ENCODE results near the gene PPP3R2. TPM values are rescaled to one million over a fixed set of nuclear protein-coding genes. Genes with fewer than 3 reads are reported as not detected.
"Not testable (repeated sequence)": the region's sequence is repeated elsewhere in the genome, so short reads cannot be mapped to it uniquely, and the experiment has no call there.

PPP3R2 gene
- total RNA-seq, 1 experiment from 2014 or later, result not detected

DNA sequence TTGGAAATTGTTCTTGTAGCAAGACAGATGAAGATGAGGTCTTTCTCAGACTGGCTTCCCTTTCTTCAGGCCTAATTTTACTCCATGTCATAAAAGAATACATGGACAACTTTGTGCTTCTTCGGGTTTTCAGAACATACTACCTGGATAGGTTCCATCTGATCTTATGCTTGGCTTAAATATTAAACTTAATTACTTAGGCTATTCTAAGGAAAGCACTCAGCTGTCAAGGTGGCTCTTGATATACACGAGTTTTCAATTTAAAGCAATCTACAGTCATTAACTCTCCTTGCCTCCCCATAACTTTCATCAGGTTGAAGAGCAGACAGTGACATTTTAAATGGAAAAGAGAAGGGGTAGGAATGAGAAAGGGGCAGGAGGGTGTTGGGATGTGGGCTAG, 9.5 kb upstream of the PPP3R2 start:
- Histone ChIP-seq H3K27me3 (ENCODE audit: control insufficient read depth, insufficient read depth, low read length) (no peaks in the 10 kb centered on the region), H3K4me3 (ENCODE audit: insufficient read depth, low read depth, low read length) (no peak overlapping the region), H3K36me3 (replicated peaks; ENCODE audit: control insufficient read depth, insufficient read depth, low read length) (no peaks in the 10 kb centered on the region)
- no peak for DNase-seq

DNA sequence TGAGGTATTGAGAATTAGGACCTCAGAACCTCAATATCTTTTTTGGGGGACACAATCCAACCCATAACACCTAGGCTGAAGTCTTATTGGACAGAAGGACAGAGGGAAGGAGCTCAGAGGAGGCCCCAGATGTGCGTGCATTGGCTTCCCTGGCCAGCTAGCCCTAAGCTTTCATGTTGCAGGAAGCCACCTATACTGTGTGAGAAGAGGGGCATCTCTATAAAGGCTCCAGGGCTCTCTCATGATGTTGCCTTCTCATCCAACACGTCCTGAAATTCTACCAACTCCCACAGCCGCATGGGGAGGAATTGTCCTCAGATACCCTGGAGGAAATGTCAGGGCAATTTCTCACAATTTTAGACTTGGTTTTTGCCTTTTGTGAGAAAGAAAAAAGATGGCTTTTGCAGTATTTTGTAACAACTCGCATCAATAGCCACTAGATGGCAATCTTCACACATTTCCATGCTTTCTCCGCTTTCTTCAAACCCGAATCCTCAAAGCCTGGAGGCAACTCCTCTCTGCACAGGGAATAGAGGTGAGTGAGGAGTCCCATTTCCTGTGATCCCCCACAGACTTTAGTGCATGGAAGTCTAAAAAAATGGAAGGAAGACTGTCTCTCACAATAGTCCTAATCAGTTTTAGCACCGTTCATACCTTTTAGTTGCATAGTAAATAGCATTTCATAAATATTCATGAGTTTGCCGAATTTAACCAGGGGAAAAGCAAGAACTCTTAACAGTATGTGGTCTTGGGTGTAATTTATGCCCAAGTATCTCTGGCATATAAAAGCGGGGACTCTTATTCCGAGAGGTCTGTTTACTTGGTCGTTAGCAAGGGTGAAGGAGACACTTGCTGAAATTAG, 7.4 kb upstream of the PPP3R2 start:
- DNase-seq, result peak; percentile 73
- Histone ChIP-seq H3K27me3 (ENCODE audit: control insufficient read depth, insufficient read depth, low read length) (no peaks in the 10 kb centered on the region), H3K4me3 (ENCODE audit: insufficient read depth, low read depth, low read length) (no peak overlapping the region), H3K36me3 (replicated peaks; ENCODE audit: control insufficient read depth, insufficient read depth, low read length) (no peaks in the 10 kb centered on the region)

DNA sequence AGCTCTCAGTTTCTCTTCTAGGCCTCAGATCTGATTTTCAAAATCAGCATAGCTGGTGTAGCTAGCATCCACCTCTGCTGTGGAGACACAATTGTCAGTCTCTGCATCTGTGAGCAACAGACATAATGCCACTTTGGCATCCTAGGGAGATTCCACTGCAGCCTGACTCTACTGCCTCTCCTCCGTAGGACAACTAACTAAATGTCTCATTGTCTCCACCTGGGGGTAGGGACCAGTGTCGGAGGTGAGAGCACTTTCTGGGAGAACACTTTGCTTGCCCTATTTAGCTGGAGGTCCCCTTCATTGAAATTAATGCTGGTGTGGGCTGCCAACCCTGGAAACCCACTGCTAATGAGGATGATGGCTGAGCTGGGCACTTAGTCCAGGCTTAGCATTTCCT, 1.4 kb downstream of the PPP3R2 start:
- Histone ChIP-seq H3K4me3 (ENCODE audit: insufficient read depth, low read depth, low read length) (no peak overlapping the region), H3K36me3 (replicated peaks; ENCODE audit: control insufficient read depth, insufficient read depth, low read length) (no peaks in the 10 kb centered on the region), H3K27me3 (ENCODE audit: control insufficient read depth, insufficient read depth, low read length) (no peaks in the 10 kb centered on the region)
- peak; percentile 41 for DNase-seq

DNA sequence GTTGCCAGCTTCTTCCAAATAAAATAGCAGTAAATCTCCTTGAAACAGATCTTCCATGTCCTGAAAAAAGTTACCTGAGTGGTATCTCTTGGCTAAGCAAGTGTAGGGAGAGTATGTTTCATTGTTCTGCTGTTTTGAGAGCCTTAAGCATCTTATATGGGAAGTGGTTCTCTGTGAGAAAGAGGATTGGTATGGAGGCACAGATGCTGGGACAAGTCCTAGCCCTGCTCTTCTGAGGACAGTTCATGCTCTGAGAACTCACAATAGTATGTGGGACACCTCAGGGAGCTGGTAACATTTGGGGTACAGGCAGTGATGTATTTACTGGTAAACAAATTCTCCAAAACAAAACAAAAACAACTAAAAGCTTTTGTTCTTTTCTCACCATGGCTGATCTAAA, 2.0 kb downstream of the PPP3R2 start:
- Histone ChIP-seq H3K4me3 (ENCODE audit: insufficient read depth, low read depth, low read length) (no peak overlapping the region), H3K27me3 (ENCODE audit: control insufficient read depth, insufficient read depth, low read length) (no peaks in the 10 kb centered on the region), H3K36me3 (replicated peaks; ENCODE audit: control insufficient read depth, insufficient read depth, low read length) (no peaks in the 10 kb centered on the region)
- DNase-seq, result no peak

DNA sequence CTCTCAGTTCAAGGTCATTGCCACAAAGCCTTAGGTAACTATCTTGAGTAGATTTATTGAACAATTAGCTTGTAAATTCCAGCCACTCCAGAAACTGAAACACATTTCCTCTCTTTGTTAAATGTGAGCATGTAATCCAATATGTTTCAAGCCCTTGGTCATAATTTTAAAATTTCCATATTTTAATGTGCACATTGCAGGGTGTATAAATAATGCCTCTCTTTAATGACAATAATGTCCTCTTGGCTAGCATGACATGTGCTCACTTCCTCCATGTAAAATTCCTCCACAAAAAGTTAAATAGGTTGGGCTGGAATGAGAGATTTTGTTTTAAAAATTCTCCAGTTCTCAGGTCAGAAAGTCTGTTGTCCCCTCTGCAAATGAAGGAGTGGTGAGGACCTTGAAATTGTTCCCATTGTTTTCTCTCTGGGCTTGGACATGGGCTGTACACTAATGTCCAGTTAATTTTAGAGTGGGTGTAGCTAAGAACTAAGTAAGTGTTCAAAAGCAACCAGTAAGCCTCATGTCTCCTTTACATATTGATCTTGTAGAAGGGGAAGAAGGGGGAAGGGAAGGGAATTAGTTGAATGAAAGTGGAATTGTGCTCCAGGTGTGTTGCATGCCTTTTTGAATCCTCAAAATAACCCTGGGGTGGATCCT, 2.9 kb downstream of the PPP3R2 start:
- Histone ChIP-seq H3K27me3 (ENCODE audit: control insufficient read depth, insufficient read depth, low read length) (no peaks in the 10 kb centered on the region), H3K36me3 (replicated peaks; ENCODE audit: control insufficient read depth, insufficient read depth, low read length) (no peaks in the 10 kb centered on the region), H3K4me3 (ENCODE audit: insufficient read depth, low read depth, low read length) (no peak overlapping the region)
- no peak for DNase-seq

DNA sequence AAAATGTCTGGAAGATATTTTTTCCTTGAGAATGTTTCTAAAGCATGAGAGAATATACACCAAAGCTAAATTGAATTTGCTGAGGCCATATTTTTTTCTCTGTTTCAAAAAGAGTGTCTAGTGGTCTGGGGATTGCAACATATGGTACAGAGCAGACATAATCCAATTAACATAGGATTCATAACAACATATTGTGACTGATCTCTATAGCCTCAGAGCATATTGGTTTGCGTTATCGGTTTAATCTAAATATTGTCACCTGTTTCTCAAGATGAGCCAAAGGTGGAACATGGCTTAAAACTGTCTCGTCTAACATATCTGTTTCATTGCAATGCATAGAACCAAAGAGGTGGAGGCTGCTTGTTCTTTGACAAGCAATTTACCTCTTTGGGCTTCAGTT, 3.9 kb downstream of the PPP3R2 start:
- Histone ChIP-seq H3K4me3 (ENCODE audit: insufficient read depth, low read depth, low read length) (no peak overlapping the region), H3K36me3 (replicated peaks; ENCODE audit: control insufficient read depth, insufficient read depth, low read length) (no peaks in the 10 kb centered on the region), H3K27me3 (ENCODE audit: control insufficient read depth, insufficient read depth, low read length) (no peaks in the 10 kb centered on the region)
- no peak for DNase-seq

DNA sequence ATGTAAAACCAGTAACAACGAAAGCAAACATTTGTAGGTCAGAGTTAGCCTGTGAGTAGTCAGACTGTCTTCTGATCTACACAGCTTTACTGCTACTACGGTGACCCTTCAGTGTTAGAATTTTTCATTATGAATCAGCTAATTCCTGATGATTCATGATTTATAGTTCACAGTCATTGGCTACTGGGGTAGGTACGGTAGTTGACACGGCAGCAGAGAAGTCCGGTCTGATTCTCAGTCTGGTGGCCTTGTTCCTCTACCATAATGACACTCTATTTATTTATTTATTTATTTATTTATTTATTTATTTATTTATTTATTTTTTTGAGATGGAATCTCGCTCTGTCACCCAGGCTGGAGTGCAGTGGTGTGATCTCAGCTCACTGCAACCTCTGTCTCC, 4.7 kb downstream of the PPP3R2 start:
- not testable (repeated sequence) for H3K27me3 ChIP-seq (ENCODE audit: control insufficient read depth, insufficient read depth, low read length); H3K36me3 ChIP-seq (replicated peaks; ENCODE audit: control insufficient read depth, insufficient read depth, low read length); DNase-seq; H3K4me3 ChIP-seq (ENCODE audit: insufficient read depth, low read depth, low read length)

DNA sequence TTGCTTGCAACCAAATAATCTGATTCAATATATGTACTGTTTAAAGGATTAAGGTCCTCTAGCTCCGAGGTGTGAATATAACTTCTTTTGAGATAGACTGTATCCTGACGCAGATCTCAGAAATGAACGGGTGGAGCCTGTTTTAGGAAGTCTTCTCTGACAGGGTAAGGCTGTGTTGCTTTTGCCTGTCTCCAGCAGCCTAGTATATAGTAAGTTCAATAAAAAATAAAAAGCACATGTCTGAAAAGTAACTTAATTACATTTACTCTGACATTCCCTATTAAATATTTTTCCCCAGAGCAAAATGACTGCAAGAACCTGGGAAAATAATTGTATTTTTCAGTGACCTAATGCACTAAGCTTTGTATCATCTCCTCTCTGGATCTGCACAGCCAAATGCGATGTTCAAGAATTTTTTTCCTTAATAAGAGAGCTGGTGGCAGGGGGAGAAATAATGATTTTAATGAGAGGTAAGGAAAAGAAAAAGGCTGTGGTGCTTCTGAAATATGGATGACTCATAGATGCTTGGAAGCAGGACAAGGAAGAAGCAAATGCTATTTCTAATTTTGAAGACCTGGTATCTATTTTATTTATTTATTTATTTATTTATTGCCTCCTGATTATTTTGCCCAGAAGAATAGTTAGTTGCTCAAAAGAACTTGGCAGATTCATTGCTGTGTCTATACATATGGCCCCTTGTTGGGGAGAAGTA, 7.3 kb downstream of the PPP3R2 start:
- no peaks in the 10 kb centered on the region for H3K27me3 ChIP-seq (ENCODE audit: control insufficient read depth, insufficient read depth, low read length)
- no peaks in the 10 kb centered on the region for H3K36me3 ChIP-seq (replicated peaks; ENCODE audit: control insufficient read depth, insufficient read depth, low read length)
- no peak for DNase-seq
- H3K4me3 ChIP-seq (ENCODE audit: insufficient read depth, low read depth, low read length), result no peak overlapping the region

DNA sequence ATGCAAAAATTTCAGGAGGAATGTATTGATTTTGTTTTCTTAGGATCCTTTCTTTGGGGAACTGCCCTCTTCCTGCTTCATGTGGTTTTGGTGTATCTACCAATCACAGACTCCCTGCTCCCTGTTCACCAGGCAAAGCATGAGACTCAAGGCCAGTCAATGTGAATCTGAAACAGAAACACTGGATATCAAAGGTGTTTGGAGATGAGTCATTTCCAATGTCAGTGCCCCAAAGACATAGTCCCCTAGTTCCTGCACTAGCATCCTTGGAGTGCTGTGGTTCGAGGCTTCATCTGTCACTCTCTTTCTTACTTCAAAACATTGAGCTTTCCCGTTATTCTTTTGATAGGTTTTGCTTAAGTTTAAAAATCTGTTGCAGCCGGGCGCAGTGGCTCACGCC, 8.1 kb downstream of the PPP3R2 start:
- no peak overlapping the region for H3K4me3 ChIP-seq (ENCODE audit: insufficient read depth, low read depth, low read length)

DNA sequence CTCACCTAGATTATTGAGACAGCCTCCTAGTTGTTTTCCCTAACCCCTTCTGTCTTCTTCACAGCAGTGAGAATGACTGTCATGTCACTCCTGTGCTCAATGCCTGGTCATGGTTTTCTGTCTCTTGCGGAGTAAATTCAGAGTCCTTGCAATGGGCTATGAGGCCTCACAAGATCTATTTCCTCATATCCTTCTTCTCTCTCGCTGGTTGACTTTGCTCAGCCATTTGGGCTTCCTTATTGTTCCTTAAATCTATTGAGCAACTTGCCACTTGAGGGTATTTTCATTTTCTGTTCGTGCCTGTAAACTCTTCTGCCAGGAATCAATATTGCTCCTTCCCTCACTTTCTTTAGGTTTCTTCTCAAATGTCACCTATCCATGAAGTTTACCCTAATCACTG, 9.0 kb downstream of the PPP3R2 start:
- DNase-seq, result no peak
- Histone ChIP-seq H3K27me3 (ENCODE audit: control insufficient read depth, insufficient read depth, low read length) (no peaks in the 10 kb centered on the region), H3K36me3 (replicated peaks; ENCODE audit: control insufficient read depth, insufficient read depth, low read length) (no peaks in the 10 kb centered on the region), H3K4me3 (ENCODE audit: insufficient read depth, low read depth, low read length) (no peak overlapping the region)

More for the DNA sequence above, 8.1 kb downstream of the PPP3R2 start:
- DNase-seq, result no peak
- Histone ChIP-seq H3K27me3 (ENCODE audit: control insufficient read depth, insufficient read depth, low read length) (no peaks in the 10 kb centered on the region), H3K36me3 (replicated peaks; ENCODE audit: control insufficient read depth, insufficient read depth, low read length) (no peaks in the 10 kb centered on the region)

DNA sequence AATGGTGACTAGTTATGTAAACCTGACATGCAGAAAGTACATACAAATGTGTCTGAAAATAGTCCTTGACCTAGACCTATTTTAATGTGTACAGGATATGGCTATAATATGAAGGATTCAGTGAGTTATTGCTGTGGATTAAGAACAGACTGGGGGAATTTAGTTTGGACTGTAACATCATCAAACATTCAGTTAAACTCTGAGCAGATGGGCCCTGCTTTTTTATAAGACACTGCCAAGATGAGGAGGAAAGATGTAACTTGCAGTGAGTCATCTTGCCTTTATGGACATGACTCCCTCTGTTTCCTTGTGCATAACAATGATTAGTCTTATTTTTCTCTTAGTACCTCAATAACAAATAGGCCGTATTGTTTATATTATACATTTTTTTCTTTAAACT, 12.2 kb downstream of the PPP3R2 start:
- Histone ChIP-seq H3K27me3 (ENCODE audit: control insufficient read depth, insufficient read depth, low read length) (no peaks in the 10 kb centered on the region), H3K4me3 (ENCODE audit: insufficient read depth, low read depth, low read length) (no peak overlapping the region), H3K36me3 (replicated peaks; ENCODE audit: control insufficient read depth, insufficient read depth, low read length) (no peaks in the 10 kb centered on the region)
- DNase-seq, result no peak

DNA sequence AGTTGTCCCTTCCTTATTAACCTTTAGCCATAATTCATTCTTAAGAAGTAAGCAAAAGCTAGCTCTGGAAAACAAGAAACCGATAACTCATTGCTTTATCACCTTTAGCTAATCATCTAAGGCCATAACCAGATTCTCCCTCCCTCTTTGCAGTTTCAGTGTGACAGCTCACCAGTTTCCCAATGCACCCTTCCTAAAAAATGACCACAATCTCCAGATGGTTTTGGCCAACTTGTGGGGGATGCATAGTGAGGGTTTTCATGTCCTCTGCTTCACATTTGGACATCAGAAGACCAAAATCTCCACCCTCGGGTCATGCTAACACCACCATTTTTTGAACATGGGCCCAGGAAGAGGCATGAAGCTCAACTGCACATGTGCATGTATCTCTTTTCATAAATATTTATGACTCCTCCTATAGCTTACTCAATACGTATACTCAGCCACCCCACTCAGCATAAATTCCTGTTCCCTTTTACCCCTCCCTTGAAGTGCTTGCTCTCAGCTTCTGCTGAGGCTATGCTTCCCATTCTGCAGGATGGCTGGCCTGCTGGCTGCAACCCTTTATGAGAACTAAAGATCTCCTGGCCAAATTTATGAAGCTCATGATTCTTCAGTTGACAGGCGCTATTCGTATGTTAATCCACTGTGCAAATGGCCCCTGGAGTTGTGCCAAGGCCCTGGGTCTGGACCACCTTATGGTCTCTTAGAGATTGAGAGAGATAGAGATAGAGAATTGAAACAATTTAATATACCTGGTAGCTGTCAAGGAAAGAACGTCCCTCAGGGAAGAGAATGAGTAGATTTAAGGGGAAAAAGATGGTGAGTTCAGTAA, 14.8 kb downstream of the PPP3R2 start:
- H3K36me3 ChIP-seq (replicated peaks; ENCODE audit: control insufficient read depth, insufficient read depth, low read length), result no peaks in the 10 kb centered on the region
- no peak for DNase-seq

DNA sequence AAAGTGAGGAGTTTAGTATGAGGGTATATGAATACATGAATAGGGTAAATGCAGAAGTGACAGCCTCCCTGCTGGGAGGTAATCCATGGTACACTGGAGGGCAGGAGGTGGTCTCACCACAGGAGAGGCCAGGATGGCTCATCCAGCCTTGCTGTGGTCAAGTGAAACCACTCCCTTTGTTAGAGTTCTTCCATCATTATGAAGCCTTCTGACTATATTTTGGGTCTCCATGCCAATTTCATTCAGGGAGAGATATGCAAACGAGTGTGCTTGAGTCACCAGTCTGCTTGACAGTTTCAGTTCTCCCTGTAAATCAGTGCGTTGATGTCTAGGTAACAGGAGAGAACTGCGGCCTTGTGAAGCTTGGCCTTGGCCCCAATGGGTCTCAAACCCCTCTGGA, 16.4 kb downstream of the PPP3R2 start:
- DNase-seq, result no peak
- no peaks in the 10 kb centered on the region for H3K27me3 ChIP-seq (ENCODE audit: control insufficient read depth, insufficient read depth, low read length)
- H3K4me3 ChIP-seq (ENCODE audit: insufficient read depth, low read depth, low read length), result no peak overlapping the region
- no peaks in the 10 kb centered on the region for H3K36me3 ChIP-seq (replicated peaks; ENCODE audit: control insufficient read depth, insufficient read depth, low read length)

More for the DNA sequence above, 14.8 kb downstream of the PPP3R2 start:
- no peak overlapping the region for H3K4me3 ChIP-seq (ENCODE audit: insufficient read depth, low read depth, low read length)
- no peaks in the 10 kb centered on the region for H3K27me3 ChIP-seq (ENCODE audit: control insufficient read depth, insufficient read depth, low read length)

DNA sequence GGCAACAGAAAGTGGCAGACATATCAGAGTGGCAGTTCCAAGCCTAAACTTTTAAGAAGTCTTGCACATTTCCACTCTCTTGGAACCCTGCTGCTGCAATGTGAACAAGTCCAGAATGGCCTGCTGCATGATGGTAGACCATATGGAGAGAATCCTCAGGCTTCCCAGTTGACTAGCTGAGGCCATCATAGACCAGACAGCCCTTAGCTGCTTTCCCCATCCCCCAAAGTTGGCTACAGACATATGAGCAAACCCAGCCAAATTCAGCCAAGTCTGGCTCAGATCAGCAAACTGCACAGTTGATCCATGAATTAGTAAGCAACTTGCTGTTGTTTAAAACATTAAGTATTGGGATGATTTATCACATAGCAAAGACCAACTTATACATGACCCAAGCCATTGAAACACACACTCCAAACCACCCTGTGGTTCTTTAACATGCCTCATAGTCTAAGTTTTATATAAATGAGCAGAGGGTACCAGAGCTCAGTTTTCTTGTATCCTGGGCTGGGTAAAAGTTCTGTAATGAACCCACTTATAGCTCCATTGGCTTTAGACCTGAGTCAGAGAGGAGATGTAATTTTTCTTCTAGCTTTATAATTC, 19.9 kb downstream of the PPP3R2 start:
- Histone ChIP-seq H3K36me3 (replicated peaks; ENCODE audit: control insufficient read depth, insufficient read depth, low read length) (no peaks in the 10 kb centered on the region), H3K27me3 (ENCODE audit: control insufficient read depth, insufficient read depth, low read length) (no peaks in the 10 kb centered on the region), H3K4me3 (ENCODE audit: insufficient read depth, low read depth, low read length) (no peak overlapping the region)
- no peak for DNase-seq
